ENCODE results near the gene FTO. TPM values are rescaled to one million over a fixed set of nuclear protein-coding genes. Genes with fewer than 3 reads are reported as not detected.
"Not testable (repeated sequence)": the region's sequence is repeated elsewhere in the genome, so short reads cannot be mapped to it uniquely, and the experiment has no call there.

The FTO gene
- total RNA-seq, 1 donor from 2014 or later, result 98.6 TPM

GRCh38 chr16:53680756-53681155, 23.2 kb upstream of the FTO start:
- H3K4me3 ChIP-seq, result no peak overlapping the region
- no peaks in the 10 kb centered on the region for H3K36me3 ChIP-seq
- no peaks in the 10 kb centered on the region for H3K9me3 ChIP-seq
- no peak for TF ChIP-seq CTCF (IDR thresholded peaks at IDR 0.05)
- no peaks in the 10 kb centered on the region for H3K27me3 ChIP-seq (ENCODE audit: low read depth)
- ATAC-seq (no peak), DNase-seq (no peak)
- intact Hi-C loops (cut with DNase I), result no loop called here
- no peak overlapping the region for H3K27ac ChIP-seq
- H3K4me1 ChIP-seq, result no peaks in the 10 kb centered on the region

GRCh38 chr16:53681354-53681753, 22.6 kb upstream of the FTO start:
- no peak overlapping the region for H3K4me3 ChIP-seq
- DNase-seq (no peak), ATAC-seq (no peak)
- H3K27ac ChIP-seq, result no peak overlapping the region
- no peaks in the 10 kb centered on the region for H3K27me3 ChIP-seq (ENCODE audit: low read depth)
- H3K9me3 ChIP-seq, result no peaks in the 10 kb centered on the region
- no peaks in the 10 kb centered on the region for H3K36me3 ChIP-seq
- H3K4me1 ChIP-seq, result no peaks in the 10 kb centered on the region
- no peak for TF ChIP-seq CTCF (IDR thresholded peaks at IDR 0.05)
- intact Hi-C loops (cut with DNase I), result no loop called here

GRCh38 chr16:53685334-53685733, 18.6 kb upstream of the FTO start:
- H3K27ac ChIP-seq; H3K36me3 ChIP-seq; H3K27me3 ChIP-seq (ENCODE audit: low read depth); H3K9me3 ChIP-seq; intact Hi-C loops (cut with DNase I); DNase-seq; ATAC-seq; H3K4me3 ChIP-seq; H3K4me1 ChIP-seq: not testable (repeated sequence)

GRCh38 chr16:53686710-53687109, 17.2 kb upstream of the FTO start:
- ATAC-seq, result no peak
- Histone ChIP-seq H3K9me3 (no peaks in the 10 kb centered on the region), H3K36me3 (peaks cover 6% of the 10 kb centered on the region), H3K4me3 (no peak overlapping the region), H3K27me3 (ENCODE audit: low read depth) (no peaks in the 10 kb centered on the region), H3K27ac (no peak overlapping the region), H3K4me1 (no peaks in the 10 kb centered on the region)
- no peak for DNase-seq
- intact Hi-C loops (cut with DNase I), result no loop called here
- no peak for TF ChIP-seq CTCF (IDR thresholded peaks at IDR 0.05)

- H3K27ac ChIP-seq, result no peak overlapping the region
- H3K4me1 ChIP-seq, result no peaks in the 10 kb centered on the region
- DNase-seq, result no peak
- TF ChIP-seq CTCF (IDR thresholded peaks at IDR 0.05), result no peak
- H3K36me3 ChIP-seq, result peaks cover 10% of the 10 kb centered on the region
- no peak overlapping the region for H3K4me3 ChIP-seq
- H3K27me3 ChIP-seq (ENCODE audit: low read depth), result no peaks in the 10 kb centered on the region
- no peak for ATAC-seq
- H3K9me3 ChIP-seq, result no peaks in the 10 kb centered on the region
- intact Hi-C loops (cut with DNase I), result no loop called here
These were observed 14.3 kb upstream of the FTO start for GRCh38 chr16:53689636-53690035.

- Histone ChIP-seq H3K27ac (no peak overlapping the region), H3K4me3 (no peak overlapping the region), H3K27me3 (ENCODE audit: low read depth) (no peaks in the 10 kb centered on the region), H3K4me1 (no peaks in the 10 kb centered on the region), H3K36me3 (peaks cover 10% of the 10 kb centered on the region), H3K9me3 (no peaks in the 10 kb centered on the region)
- intact Hi-C loops (cut with DNase I), result no loop called here
- no peak for TF ChIP-seq CTCF (IDR thresholded peaks at IDR 0.05)
- no peak for DNase-seq
- ATAC-seq, result no peak
These were observed 13.2 kb upstream of the FTO start for GRCh38 chr16:53690771-53691170.

All from lower lobe of right lung (tissue), 2 donors.